NCI-H460 (cell line): ENCODE measurements around the gene ADAMTS13. TPM values are rescaled to one million over a fixed set of nuclear protein-coding genes. Genes with fewer than 3 reads are reported as not detected.

Experiments used
- DNase-seq: peaks from one replicate; pipeline ENCODE4 v3.0.0-alpha.2; 2016; ENCODE audit warnings: low read depth; ENCODE audit errors: extremely low read depth
- total RNA-seq: library from RNA; depleted of rRNA; stranded (reverse); fragments of >200 nt; shearing (Covaris generic); gene quantifications from 2 replicates; pipeline ENCODE4 v1.2.3, GENCODE V29; 2014

ADAMTS13 gene
- total RNA-seq, 1 experiment from 2014 or later = 0.40 TPM

DNA sequence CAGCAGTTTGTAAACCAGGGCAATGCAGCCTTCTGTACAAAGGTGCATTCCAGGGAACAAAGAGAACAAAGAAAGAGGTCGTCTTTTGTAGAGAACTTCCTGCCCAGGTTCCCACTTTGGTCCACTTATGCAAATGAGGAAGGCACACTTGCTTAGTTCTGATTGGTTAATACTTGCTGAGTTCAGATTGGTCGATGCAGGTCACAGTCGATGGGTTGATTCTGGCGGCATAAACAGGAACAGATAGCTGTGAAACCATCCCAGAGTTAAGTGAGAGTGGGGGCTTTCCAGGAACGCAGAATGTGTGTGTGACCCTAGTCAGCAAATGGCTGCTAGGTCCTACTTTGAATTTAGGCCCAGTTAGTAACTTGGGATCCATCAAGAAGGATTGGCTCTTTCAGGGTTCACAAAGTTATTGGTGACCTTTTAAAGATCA is 1.8 kb upstream of the ADAMTS13 start:
- no peak for DNase-seq

DNA sequence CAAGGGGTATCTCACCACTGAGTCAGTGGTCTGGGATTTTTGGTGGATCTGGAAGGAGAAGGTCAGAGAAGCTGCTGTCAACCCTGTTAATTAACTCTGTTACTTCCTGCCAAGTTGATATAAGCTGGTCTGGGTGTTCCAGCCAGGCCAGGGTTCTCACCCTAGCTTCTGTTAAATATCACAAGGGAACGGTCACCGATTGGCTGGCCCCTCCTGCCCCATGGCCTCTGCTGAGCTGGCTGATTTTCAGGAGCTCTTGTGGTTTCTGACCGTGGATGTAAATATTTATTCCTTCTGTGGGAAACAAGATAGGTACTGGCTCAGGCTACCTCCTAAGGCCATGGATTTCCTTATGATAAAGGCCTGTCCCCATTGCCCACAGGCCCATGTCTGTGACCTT is 1.0 kb downstream of the ADAMTS13 start:
- no peak for DNase-seq

DNA sequence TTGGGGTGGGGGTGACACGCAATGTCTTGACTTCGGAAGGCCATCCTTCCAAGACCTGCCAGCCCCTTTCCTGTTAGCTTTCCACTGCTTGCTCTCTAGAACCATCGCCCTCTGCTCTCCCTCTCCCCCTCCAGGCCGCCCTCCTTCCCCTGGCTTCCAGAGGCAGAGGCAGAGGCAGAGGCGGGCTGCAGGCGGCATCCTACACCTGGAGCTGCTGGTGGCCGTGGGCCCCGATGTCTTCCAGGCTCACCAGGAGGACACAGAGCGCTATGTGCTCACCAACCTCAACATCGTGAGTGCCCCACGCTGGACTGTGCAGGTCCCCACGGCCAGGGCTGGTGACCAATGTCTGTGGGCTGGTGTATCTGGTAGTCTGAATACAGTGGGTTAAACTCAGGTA is 2.0 kb downstream of the ADAMTS13 start:
- DNase-seq = no peak

DNA sequence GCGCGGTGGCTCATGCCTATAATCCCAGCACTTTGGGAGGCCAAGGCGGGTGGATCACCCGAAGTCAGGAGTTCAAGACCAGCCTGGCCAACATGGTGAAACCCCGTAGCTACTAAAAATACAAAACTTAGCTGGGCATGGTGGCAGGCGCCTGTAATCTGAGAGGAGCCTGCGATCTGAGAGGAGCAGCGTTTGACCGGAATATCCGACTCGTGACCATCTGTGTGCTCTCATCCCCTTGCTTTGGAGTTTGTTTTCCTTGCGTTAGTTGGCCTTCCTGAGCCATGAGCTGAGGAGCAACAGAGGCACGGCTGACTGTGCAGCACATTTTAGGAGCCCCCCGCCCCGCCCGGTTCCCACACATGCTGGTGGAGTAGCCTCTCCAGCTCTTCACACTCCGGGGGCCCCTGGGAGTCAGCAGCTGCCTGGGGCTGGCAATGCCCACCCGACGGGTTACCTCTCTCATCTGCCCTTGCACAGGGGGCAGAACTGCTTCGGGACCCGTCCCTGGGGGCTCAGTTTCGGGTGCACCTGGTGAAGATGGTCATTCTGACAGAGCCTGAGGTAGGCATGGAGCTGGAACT is 3.0 kb downstream of the ADAMTS13 start:
- no peak for DNase-seq

DNA sequence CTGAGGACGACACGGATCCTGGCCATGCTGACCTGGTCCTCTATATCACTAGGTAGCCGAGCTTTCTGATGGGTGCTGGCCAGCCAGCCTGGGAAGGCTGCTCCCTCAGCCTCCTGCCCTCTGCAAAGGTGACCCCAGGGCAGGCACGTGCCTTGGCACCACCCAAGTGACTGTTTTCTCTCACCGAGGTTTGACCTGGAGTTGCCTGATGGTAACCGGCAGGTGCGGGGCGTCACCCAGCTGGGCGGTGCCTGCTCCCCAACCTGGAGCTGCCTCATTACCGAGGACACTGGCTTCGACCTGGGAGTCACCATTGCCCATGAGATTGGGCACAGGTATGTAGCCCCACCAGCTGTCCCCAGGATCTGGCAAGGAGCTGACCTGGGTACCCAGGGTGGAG is 3.8 kb downstream of the ADAMTS13 start:
- DNase-seq = no peak

DNA sequence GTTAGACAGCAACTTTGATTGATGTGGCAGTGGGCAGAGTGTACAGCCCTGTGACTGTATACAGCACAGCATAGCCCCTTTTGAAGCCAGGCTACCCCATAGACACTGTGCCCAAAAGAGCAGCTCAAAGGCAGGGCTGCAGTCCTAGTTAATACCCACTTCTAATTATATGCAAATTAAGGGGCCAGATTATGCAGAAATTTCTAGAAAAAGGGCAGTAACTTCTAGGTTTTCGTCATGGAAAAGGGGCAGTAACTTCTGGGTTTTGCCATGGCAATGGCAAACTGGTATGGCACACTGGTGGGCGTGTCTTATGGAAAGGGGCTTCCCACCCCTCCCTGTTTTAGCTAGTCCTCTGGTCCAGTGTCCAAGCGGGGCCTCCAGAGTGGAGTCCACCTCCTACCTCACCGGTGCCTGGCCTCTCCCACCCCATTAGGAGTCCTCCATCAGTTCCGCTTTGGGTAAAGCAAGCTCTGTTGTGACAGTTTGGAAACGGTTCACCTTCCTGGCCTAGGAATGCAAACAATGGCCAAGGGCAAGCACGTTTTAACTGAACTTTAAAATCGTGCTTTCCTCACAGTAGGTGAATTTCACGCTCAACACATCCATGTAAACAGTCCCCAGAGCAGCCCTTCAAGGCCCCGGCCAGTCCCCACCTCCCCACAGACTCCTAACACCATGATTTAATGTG is 5.6 kb downstream of the ADAMTS13 start:
- DNase-seq = no peak

DNA sequence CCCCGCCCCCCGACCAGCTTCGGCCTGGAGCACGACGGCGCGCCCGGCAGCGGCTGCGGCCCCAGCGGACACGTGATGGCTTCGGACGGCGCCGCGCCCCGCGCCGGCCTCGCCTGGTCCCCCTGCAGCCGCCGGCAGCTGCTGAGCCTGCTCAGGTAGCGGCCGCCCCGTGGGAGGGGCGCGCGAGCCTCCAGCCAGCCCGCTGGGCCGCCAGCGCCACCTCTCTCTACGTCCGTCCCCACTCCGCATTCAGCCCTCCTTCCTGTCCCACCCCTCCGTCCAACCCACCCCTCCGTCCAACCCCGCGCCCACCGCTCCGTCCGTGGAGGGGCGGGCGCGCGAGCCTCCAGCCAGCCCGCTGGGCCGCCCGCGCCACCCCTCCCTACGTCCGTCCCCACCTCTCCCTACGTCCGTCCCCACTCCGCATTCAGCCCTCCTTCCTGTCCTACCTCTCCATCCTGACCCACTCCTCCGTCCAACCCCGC is 6.5 kb downstream of the ADAMTS13 start:
- no peak for DNase-seq

DNA sequence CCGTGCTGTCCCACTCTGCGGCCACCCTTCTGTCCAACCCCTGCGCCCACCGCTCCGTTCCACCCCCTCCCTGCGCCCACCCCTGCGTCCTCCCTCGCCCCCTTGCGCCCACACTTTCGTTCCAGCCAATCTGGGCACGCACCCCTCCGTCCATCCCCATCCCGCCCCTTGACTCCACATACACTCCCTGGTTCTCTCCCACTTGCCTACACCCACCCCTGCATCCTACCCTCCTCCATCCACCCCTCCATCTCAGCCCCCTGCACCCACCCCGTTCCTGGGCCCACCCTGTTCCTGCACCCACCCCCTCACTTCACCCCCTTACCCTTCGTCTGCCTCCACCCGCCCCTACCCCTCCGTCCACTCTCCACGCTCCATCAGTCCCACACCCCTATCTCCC is 7.0 kb downstream of the ADAMTS13 start:
- DNase-seq = no peak

DNA sequence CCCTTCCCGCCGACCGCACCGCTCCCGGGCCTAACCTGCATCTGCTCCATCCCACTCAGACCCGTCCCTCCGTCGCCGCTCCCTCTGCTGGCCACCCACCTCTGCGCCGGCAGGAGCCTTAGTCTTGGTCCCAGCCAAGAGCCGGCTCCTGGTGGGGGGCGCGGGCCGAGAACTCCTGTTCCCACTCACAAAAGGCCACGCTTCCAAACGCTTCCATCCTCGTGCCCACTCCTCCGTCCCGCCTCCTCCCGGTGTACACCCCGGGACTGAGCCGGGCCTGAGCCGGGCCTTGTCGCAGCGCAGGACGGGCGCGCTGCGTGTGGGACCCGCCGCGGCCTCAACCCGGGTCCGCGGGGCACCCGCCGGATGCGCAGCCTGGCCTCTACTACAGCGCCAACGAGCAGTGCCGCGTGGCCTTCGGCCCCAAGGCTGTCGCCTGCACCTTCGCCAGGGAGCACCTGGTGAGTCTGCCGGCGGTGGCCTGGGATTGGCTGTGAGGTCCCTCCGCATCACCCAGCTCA is 7.5 kb downstream of the ADAMTS13 start:
- no peak for DNase-seq

DNA sequence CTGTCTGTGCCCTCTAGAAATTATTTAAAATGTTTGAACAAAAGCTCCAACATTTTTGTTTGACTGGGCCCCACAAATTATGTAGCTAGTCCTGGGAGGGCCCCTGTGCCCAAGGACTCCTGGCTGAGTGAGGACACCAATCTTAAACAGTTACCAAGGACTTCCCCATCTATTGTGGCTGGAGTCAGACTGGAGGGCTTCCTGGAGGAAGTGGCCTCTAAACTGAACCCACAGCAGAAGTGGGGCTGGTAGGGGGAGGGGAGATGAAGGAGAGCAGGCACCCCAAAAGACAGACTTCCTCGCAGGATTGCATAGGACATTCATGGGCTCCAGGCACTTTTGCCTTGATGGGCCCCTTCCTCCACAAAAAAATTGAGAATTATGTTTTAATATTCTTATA is 8.1 kb downstream of the ADAMTS13 start:
- DNase-seq = no peak

DNA sequence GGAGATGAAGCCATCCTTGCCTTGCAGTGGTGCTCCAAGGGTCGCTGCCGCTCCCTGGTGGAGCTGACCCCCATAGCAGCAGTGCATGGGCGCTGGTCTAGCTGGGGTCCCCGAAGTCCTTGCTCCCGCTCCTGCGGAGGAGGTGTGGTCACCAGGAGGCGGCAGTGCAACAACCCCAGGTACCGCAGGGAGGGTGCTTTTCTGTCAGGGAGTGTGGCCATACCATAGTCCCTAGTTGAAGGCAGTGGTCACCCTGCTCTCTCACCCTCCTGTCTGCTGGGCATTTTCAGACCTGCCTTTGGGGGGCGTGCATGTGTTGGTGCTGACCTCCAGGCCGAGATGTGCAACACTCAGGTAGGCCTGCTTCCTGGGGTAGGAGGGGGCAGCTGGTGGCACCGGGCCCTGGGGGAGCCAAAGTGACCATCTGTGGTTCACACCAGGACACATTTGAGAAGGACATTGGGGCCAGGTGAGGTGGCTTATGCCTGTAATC is 11.2 kb downstream of the ADAMTS13 start:
- DNase-seq = no peak

DNA sequence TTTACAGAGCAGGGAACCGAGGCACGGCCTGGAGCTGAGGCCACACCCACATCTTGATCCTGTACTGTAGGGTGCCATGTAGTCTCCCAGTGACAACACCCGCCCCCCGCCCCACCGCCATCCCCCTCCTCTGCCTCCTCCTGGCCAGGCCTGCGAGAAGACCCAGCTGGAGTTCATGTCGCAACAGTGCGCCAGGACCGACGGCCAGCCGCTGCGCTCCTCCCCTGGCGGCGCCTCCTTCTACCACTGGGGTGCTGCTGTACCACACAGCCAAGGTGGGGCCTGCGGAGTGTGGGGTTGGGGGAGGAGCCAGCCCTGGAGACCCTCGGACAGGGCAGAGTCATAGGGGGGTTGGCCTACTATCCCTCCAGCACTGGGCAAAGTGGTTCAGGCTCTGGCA is 14.5 kb downstream of the ADAMTS13 start:
- no peak for DNase-seq

DNA sequence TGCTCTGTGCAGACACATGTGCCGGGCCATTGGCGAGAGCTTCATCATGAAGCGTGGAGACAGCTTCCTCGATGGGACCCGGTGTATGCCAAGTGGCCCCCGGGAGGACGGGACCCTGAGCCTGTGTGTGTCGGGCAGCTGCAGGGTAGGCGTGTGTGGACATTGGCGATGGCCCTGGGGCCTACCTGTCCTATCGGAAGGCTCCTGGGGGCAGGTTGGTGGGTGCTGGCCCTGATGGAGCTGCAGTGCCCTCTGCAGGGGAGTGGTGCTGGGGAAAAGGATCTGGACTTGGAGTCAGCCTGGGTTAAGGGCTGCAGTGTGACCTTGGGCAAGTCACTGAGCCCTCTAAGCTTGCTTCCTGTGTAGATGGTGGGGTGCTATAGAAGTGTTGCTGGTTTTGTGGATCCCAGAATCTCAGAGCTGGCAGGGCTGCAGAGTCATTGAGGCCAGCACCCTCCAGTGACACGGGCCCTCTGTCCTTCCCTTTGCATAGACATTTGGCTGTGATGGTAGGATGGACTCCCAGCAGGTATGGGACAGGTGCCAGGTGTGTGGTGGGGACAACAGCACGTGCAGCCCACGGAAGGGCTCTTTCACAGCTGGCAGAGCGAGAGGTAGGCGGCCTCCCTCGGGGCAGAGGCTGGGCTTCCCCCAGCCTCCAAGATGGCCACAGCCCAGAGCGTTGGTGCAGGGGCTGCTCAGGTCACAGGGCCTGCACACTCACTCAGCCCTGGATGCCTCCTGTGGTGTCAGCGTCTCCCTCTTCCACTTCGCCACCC is 15.8 kb downstream of the ADAMTS13 start:
- DNase-seq = no peak

DNA sequence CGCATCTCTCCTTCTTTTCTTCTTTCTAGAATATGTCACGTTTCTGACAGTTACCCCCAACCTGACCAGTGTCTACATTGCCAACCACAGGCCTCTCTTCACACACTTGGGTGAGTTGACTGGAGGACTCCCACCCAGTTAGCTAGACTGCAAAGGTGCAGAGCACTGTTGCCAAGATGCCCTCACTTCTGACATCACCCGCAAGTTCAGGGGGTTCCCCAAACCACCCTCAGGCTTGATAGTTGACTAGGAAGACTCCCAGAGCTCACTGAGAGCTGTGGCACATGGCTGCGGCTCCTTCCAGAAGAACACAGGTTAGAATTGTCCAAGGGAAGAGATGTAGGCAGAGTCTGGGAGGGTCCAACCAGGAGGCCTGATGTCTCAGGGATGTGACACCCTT is 17.2 kb downstream of the ADAMTS13 start:
- no peak for DNase-seq

DNA sequence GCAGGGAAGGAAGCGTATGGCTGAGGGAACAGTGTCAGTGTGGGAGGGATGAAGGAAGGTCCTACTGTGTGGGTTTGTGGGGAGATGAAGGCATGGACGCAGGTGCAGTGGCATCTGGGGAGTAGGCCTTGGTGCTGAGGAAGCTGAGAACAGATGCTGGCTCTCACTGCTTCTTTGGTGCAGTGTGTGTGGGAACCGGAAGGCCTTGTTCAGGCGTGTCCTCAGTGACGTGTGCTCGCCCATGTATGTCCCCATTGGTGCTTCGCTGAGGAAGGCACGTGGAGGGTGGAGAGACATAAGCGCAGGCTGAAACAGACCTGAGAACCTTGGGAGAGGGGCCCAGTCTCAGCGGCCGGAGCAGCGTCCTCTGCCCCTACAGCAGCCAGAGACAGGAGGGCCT is 18.7 kb downstream of the ADAMTS13 start:
- no peak for DNase-seq

DNA sequence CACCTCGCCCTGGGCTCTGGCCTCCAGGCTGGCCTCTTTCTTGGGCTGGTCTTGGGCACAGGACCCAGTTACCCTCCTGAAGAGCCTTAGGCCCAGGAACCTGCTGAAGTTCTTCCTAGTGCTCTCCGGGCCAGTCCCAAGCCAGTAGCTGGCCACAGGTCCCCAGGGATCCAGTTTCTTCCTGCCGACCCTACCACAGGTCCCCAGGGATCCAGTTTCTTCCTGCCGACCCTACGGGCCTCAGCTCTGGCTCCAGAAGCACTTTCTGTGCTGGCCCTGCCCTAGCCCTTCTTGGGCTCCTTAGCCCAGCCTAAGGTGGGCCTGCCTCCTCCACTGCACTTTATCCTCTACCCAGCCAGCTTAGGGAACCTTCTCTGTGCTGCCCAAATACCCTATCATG is 19.4 kb downstream of the ADAMTS13 start:
- no peak for DNase-seq

DNA sequence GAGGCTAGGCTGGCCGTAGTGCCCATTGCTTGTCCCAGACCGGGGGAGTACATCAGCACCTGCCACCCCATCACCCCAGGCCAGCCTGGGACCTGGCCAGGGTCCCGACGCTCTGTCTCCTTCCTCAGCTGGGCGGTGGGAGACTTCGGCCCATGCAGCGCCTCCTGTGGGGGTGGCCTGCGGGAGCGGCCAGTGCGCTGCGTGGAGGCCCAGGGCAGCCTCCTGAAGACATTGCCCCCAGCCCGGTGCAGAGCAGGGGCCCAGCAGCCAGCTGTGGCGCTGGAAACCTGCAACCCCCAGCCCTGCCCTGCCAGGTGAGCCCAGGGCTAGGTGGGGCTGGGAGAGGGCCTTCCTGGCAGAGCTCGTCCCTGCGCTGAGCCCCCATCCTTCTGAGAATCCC is 21.1 kb downstream of the ADAMTS13 start:
- DNase-seq = no peak

DNA sequence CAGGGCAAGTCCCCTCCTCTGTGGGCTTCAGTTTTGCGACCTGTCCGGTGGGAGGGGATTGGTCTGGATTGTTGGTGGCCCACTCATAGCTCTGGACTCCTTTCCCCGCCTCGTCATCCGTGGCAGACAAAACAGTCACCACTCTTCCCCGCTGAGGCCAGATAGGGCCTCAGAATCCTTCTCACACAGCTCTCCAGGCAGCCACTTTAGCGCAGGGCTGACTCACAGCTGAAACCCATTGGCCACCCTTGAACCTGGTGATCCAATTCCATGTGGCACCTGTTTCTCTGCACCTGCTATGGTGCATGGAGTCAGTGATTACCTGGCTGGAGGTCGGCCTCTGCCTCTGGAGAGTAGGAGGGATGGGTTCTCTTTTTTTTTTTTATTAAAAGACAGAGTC is 21.8 kb downstream of the ADAMTS13 start:
- DNase-seq = no peak

DNA sequence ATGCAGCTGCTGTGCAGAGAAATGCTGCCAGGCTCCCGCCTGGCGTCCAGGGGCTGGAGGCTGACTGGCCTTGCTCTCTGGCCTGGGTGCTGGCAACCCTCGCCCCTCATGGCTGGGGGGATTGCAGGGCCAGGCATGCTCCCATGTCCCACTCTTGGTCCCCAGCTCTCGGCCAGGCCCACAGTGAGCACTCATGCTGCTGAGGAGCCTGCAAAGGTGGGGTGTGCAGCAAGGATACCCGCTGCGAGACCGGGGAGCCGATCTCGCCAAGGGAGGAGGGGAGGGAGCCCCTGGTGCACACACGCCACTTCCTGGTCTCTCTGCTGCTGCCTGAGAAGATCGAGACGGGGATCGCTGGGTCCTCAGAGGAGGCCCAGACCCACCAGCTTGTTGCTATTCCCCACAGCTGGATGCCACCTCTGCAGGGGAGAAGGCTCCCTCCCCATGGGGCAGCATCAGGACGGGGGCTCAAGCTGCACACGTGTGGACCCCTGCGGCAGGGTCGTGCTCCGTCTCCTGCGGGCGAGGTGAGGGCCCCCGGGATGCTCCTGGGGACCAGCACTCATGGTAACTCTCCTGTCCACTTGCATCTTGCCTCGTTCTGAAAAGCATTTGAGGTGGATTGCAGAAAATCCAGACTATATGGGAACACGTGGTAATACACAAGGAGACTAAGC is 23.3 kb downstream of the ADAMTS13 start:
- no peak for DNase-seq

DNA sequence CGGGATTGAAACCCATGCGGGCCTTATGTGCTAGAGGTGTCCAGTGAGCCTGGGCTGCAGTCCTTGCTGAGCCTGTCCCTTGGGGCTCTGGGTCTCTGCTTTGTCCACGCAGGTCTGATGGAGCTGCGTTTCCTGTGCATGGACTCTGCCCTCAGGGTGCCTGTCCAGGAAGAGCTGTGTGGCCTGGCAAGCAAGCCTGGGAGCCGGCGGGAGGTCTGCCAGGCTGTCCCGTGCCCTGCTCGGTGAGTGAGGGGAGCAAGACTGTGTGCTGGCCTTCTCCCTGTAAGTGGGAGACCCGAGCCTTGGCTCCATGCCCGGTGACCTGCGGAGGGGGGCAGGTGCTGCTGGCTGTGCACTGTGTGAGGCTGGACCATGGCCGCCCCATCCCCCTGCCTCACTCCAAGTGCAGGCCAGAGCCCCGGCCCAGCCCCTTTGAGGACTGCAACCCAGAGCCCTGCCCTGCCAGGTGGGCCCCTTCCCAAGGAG is 26.4 kb downstream of the ADAMTS13 start:
- DNase-seq = no peak

DNA sequence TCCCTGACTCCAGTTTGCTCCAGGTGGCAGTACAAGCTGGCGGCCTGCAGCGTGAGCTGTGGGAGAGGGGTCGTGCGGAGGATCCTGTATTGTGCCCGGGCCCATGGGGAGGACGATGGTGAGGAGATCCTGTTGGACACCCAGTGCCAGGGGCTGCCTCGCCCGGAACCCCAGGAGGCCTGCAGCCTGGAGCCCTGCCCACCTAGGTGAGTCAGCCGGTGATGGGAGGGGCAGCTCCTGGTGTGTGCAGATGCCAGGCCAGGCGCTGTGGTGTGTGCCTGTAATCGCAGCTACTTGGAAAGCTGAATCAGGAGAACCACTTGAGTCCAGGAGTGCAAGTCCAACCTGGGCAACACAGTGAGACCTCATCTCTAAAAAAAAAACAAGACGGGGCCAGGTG is 27.6 kb downstream of the ADAMTS13 start:
- no peak for DNase-seq
